HL-60 (cell line): ENCODE measurements around the gene UBAP2.

ENCODE experiments used
- GABPA ChIP-seq: IDR thresholded peaks from 2 replicates; pipeline ENCODE4 v1.6.1; 2012; ENCODE audit warnings: low read depth
- POLR2AphosphoS5 ChIP-seq: IDR thresholded peaks from 2 replicates; pipeline ENCODE4 v1.6.1; 2012; ENCODE audit warnings: low read depth
- TF ChIP-seq, protein P1 (sequence below): IDR thresholded peaks from one replicate; pipeline ENCODE4 v1.5.1; 2011; ENCODE audit warnings: low read length, control low read depth, inconsistent platforms; ENCODE audit not compliant: insufficient read depth

DNA sequence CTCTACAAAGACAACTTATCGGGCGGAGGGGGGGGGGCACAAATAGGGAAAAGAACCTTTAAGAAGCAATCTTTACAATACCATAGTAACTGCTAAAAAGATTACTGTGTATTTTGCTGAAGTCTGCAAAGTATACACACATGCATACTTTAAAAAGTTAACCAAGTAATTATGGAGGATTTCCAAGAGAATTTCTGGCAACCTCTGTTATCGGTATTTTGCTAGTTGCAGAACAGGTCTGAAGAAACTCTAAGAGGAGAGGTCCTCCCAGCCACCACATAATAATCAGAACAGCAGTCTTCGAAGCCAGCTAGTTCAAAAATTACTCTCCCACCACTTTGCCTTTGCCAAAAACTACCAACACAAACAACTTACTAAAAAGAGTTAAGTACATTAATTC lies 56.1 kb downstream of the UBAP2 start:
- TF ChIP-seq, protein P1, sequence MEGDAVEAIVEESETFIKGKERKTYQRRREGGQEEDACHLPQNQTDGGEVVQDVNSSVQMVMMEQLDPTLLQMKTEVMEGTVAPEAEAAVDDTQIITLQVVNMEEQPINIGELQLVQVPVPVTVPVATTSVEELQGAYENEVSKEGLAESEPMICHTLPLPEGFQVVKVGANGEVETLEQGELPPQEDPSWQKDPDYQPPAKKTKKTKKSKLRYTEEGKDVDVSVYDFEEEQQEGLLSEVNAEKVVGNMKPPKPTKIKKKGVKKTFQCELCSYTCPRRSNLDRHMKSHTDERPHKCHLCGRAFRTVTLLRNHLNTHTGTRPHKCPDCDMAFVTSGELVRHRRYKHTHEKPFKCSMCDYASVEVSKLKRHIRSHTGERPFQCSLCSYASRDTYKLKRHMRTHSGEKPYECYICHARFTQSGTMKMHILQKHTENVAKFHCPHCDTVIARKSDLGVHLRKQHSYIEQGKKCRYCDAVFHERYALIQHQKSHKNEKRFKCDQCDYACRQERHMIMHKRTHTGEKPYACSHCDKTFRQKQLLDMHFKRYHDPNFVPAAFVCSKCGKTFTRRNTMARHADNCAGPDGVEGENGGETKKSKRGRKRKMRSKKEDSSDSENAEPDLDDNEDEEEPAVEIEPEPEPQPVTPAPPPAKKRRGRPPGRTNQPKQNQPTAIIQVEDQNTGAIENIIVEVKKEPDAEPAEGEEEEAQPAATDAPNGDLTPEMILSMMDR: no peak
- TF ChIP-seq POLR2AphosphoS5 (no peak), GABPA (no peak)
